HCT116 (cell line): ENCODE measurements around the gene NIPA2. TPM values are rescaled to one million over a fixed set of nuclear protein-coding genes. Genes with fewer than 3 reads are reported as not detected.

ENCODE experiments used
- ATAC-seq: fragments of 200-7000 bp; cut with Tn5 transposase; 2 replicates; pipeline ENCODE4 v1.9.1; 2020; ENCODE audit warnings: mild to moderate bottlenecking, moderate library complexity
- BruUV-seq: library from RNA; stranded (reverse); fragments of 400-500 nt; replicated peaks from 2 replicates; lab custom pipeline; 2021; lab: Mats Ljungman, UMichigan
- CTCF ChIA-PET: fragments of 300-600 bp; sonication (Branson Sonifier 250); formaldehyde crosslinking; loops from one replicate; lab custom pipeline; 2021; ENCODE audit warnings: antibody characterized with exemption; lab: Charles Lee
- POLR2A ChIA-PET: fragments of 300-600, 350-600 bp; sonication (Branson Sonifier 250); formaldehyde crosslinking; loops from one replicate; lab custom pipeline; 2021; ENCODE audit warnings: antibody characterized with exemption; lab: Charles Lee
- RAD21 ChIA-PET, 2 experiments: fragments of 300-600 bp; sonication (Branson Sonifier 250); formaldehyde crosslinking; loops; one replicate each; lab custom pipeline; 2023; ENCODE audit warnings: low total read pairs in 2 of 2; ENCODE audit not compliant: uncharacterized antibody in 2 of 2, unreplicated experiment in 2 of 2, low non-redundant PET in 1 of 2; lab: Charles Lee
- DNase-seq: peaks from one replicate; pipeline ENCODE4 v3.0.0-alpha.2; 2010; ENCODE audit warnings: low read depth, low spot score
- H2AFZ ChIP-seq: fragments of 200-600 bp; shearing (Covaris generic), sonication (generic); 2 replicates; pipeline ENCODE4 v1.6.1; 2017; ENCODE audit warnings: low read depth, mixed run types, mixed read lengths, antibody characterized with exemption, low read length; ENCODE audit not compliant: poor library complexity, severe bottlenecking
- H3K27ac ChIP-seq: 2 replicates; pipeline ENCODE4 v1.5.1; 2012; ENCODE audit warnings: low read depth, low read length
- H3K27me3 ChIP-seq: fragments of 200-600 bp; sonication (generic); 2 replicates; pipeline ENCODE4 v1.6.1; 2016; ENCODE audit warnings: mixed run types, low read length, mixed read lengths; ENCODE audit not compliant: insufficient read depth
- H3K36me3 ChIP-seq, 2 experiments: fragments of 200-500 bp in 1 of 2; fragments of 200-600 bp in 1 of 2; sonication (Bioruptor generic) in 1 of 2; sonication (generic) in 1 of 2; 2 replicates each; pipeline versions ENCODE4 v1.5.1 to v1.6.1; 2014 to 2016; ENCODE audit warnings: low read length in 2 of 2, inconsistent platforms in 1 of 2, mixed read lengths in 1 of 2, mixed run types in 1 of 2; ENCODE audit not compliant: insufficient read depth in 2 of 2, control insufficient read depth in 1 of 2
- H3K4me1 ChIP-seq, 2 experiments: fragments of 200-600 bp in 1 of 2; sonication (generic) in 1 of 2; 2 replicates each; pipeline versions ENCODE4 v1.5.1 to v1.6.1; 2012 to 2017; ENCODE audit warnings: low read length in 2 of 2, inconsistent platforms in 1 of 2, mild to moderate bottlenecking in 1 of 2, mixed read lengths in 1 of 2, mixed run types in 1 of 2, moderate library complexity in 1 of 2; ENCODE audit not compliant: insufficient read depth in 2 of 2, control insufficient read depth in 1 of 2
- H3K4me2 ChIP-seq: fragments of 200-600 bp; sonication (generic); 2 replicates; pipeline ENCODE4 v1.6.1; 2017; ENCODE audit warnings: mixed run types, low read length, mixed read lengths
- H3K4me3 ChIP-seq, 2 experiments: fragments of 200-600 bp in 1 of 2; sonication (generic) in 1 of 2; replicated peaks in 1 of 2; 2 replicates each; pipeline ENCODE4 v1.5.1; 2011 to 2016; ENCODE audit warnings: low read length in 2 of 2, control low read depth in 1 of 2, low read depth in 1 of 2, mild to moderate bottlenecking in 1 of 2, mixed read lengths in 1 of 2, mixed run types in 1 of 2
- H3K79me2 ChIP-seq: fragments of 200-600 bp; sonication (generic); 2 replicates; pipeline ENCODE4 v1.6.1; 2017; ENCODE audit warnings: mild to moderate bottlenecking, mixed run types, low read length, moderate library complexity, mixed read lengths; ENCODE audit not compliant: insufficient read depth
- H3K9ac ChIP-seq: fragments of 200-600 bp; sonication (generic); 2 replicates; pipeline ENCODE4 v1.6.1; 2016; ENCODE audit warnings: low read length, mixed read lengths
- H3K9me2 ChIP-seq: fragments of 200-600 bp; sonication (generic), shearing (Covaris generic); 2 replicates; pipeline ENCODE4 v1.6.1; 2017; ENCODE audit warnings: mixed run types, mild to moderate bottlenecking, moderate library complexity; ENCODE audit not compliant: insufficient read depth
- H3K9me3 ChIP-seq, 2 experiments: fragments of 200-500 bp in 1 of 2; fragments of 200-600 bp in 1 of 2; sonication (Bioruptor generic) in 1 of 2; sonication (generic) in 1 of 2; 2 replicates each; pipeline ENCODE4 v1.6.1; 2014 to 2017; ENCODE audit warnings: low read length in 2 of 2, mixed read lengths in 2 of 2, inconsistent platforms in 1 of 2, low read depth in 1 of 2, mild to moderate bottlenecking in 1 of 2, mixed run types in 1 of 2, moderate library complexity in 1 of 2; ENCODE audit not compliant: control insufficient read depth in 1 of 2, insufficient read depth in 1 of 2
- H4K20me1 ChIP-seq: fragments of 200-600 bp; sonication (generic), shearing (Covaris generic); 2 replicates; pipeline ENCODE4 v1.6.1; 2017; ENCODE audit warnings: mixed run types, mild to moderate bottlenecking, moderate library complexity; ENCODE audit not compliant: insufficient read depth
- CBX3 ChIP-seq: IDR thresholded peaks from 2 replicates; pipeline ENCODE4 v1.6.1; 2012; ENCODE audit warnings: low read depth
- CEBPB ChIP-seq: IDR thresholded peaks from 2 replicates; pipeline ENCODE4 v1.6.1; 2012; ENCODE audit warnings: low read depth
- EGR1 ChIP-seq: IDR thresholded peaks from 2 replicates; pipeline ENCODE4 v1.6.1; 2012; ENCODE audit warnings: low read depth
- ELF1 ChIP-seq: IDR thresholded peaks from 2 replicates; pipeline ENCODE4 v1.6.1; 2012; ENCODE audit warnings: low read depth, borderline replicate concordance
- EZH2 ChIP-seq: fragments of 200-600 bp; sonication (generic); IDR thresholded peaks from 2 replicates; pipeline ENCODE4 v1.6.1; 2017; ENCODE audit warnings: antibody characterized with exemption, mixed run types
- EZH2phosphoT487 ChIP-seq: fragments of 200-600 bp; IDR thresholded peaks from 2 replicates; pipeline ENCODE4 v1.6.1; 2018; ENCODE audit warnings: antibody characterized with exemption, borderline replicate concordance
- FOSL1 ChIP-seq: IDR thresholded peaks from 2 replicates; pipeline ENCODE4 v1.6.1; 2012; ENCODE audit warnings: low read depth
- SP1 ChIP-seq: IDR thresholded peaks from 2 replicates; pipeline ENCODE4 v1.6.1; 2012; ENCODE audit warnings: low read depth
- ZNF274 ChIP-seq: fragments of 200-500 bp; sonication (Bioruptor generic); IDR thresholded peaks from 2 replicates; pipeline ENCODE4 v1.6.1; 2014; ENCODE audit warnings: mild to moderate bottlenecking, low read depth, low read length, inconsistent platforms
- intact Hi-C: fragments of 100-400 bp; cut with micrococcal nuclease; formaldehyde crosslinking; loops from 2 replicates; pipeline ENCODE4 v1.10.0; 2022
- total RNA-seq: library from RNA; stranded (reverse); gene quantifications from one replicate; pipeline ENCODE4 v1.2.1, GENCODE V29; 2021; ENCODE audit not compliant: unreplicated experiment
- TF ChIP-seq, protein P1 (sequence below): IDR thresholded peaks from 2 replicates; pipeline ENCODE4 v1.6.1; 2012; ENCODE audit warnings: low read depth
- TF ChIP-seq, protein P2 (sequence below), 3 experiments: fragments of 200-600 bp in 1 of 3; sonication (generic) in 1 of 3; IDR thresholded peaks in 2 of 3; conservative IDR thresholded peaks in 1 of 3; 2 replicates each; pipeline ENCODE4 v1.5.1; 2012 to 2017; ENCODE audit warnings: low read depth in 2 of 3, low read length in 2 of 3, antibody characterized with exemption in 1 of 3, borderline replicate concordance in 1 of 3, control low read depth in 1 of 3, mild to moderate bottlenecking in 1 of 3, mixed read lengths in 1 of 3, mixed run types in 1 of 3, moderate library complexity in 1 of 3; ENCODE audit not compliant: insufficient read depth in 1 of 3

NIPA2 gene
- total RNA-seq, 1 experiment from 2014 or later, result 54.4 TPM

DNA sequence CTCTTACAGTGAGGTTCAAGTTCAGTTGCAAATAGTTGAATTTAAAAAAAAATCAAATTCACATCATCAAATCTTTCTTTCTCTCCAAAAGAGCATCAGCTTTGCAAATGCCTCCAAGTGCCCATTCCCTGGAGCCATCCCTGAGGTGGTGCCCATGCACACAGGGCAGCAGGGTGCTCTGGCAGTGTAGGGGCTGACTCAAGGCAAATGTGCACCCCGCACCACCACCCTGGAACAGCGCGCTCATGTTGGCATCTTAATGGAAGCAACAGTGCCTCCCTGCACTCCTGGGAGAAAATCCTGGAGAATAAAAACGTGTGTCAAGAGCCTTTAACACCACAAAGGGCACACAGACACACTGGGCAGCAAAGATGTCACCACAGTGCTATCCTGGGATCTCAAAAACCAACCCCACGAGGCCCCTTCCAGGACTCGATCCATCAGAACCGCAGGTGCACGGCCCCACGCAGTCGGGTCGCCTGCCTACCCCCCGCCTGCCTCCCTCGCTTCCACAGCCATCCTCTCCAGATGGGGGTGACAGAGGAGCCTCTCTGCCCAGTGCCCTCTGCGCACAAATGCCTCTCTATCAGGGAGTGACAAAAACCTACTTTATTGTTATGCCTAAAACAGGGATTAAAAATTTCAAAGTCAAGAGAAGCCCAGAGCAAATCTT is 50.8 kb downstream of the NIPA2 start:
- peaks cover 0 to 4% of the 10 kb centered on the region in 2 experiments; a peak in 1 of 4 replicates for H3K4me1 ChIP-seq
- H3K9me2 ChIP-seq, result no peaks in the 10 kb centered on the region
- ATAC-seq (no peak), DNase-seq (no peak)
- peaks cover 11 to 16% of the 10 kb centered on the region in 2 experiments for H3K36me3 ChIP-seq
- H3K79me2 ChIP-seq, result no peaks in the 10 kb centered on the region
- H3K9me3 ChIP-seq, result no peaks in the 10 kb centered on the region
- H3K27ac ChIP-seq, result no peak overlapping the region
- H3K9ac ChIP-seq, result no peak overlapping the region
- H2AFZ ChIP-seq, result no peak overlapping the region
- CTCF ChIA-PET, result no interaction called here
- no peaks in the 10 kb centered on the region for H3K27me3 ChIP-seq
- no peaks in the 10 kb centered on the region for H4K20me1 ChIP-seq
- TF ChIP-seq SP1 (no peak), FOSL1 (no peak), EGR1 (no peak), ZNF274 (no peak), EZH2phosphoT487 (no peak), EZH2 (no peak), ELF1 (no peak), CEBPB (no peak), CBX3 (no peak)
- TF ChIP-seq, protein P1, sequence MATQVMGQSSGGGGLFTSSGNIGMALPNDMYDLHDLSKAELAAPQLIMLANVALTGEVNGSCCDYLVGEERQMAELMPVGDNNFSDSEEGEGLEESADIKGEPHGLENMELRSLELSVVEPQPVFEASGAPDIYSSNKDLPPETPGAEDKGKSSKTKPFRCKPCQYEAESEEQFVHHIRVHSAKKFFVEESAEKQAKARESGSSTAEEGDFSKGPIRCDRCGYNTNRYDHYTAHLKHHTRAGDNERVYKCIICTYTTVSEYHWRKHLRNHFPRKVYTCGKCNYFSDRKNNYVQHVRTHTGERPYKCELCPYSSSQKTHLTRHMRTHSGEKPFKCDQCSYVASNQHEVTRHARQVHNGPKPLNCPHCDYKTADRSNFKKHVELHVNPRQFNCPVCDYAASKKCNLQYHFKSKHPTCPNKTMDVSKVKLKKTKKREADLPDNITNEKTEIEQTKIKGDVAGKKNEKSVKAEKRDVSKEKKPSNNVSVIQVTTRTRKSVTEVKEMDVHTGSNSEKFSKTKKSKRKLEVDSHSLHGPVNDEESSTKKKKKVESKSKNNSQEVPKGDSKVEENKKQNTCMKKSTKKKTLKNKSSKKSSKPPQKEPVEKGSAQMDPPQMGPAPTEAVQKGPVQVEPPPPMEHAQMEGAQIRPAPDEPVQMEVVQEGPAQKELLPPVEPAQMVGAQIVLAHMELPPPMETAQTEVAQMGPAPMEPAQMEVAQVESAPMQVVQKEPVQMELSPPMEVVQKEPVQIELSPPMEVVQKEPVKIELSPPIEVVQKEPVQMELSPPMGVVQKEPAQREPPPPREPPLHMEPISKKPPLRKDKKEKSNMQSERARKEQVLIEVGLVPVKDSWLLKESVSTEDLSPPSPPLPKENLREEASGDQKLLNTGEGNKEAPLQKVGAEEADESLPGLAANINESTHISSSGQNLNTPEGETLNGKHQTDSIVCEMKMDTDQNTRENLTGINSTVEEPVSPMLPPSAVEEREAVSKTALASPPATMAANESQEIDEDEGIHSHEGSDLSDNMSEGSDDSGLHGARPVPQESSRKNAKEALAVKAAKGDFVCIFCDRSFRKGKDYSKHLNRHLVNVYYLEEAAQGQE, result no peak
- TF ChIP-seq, protein P2, sequence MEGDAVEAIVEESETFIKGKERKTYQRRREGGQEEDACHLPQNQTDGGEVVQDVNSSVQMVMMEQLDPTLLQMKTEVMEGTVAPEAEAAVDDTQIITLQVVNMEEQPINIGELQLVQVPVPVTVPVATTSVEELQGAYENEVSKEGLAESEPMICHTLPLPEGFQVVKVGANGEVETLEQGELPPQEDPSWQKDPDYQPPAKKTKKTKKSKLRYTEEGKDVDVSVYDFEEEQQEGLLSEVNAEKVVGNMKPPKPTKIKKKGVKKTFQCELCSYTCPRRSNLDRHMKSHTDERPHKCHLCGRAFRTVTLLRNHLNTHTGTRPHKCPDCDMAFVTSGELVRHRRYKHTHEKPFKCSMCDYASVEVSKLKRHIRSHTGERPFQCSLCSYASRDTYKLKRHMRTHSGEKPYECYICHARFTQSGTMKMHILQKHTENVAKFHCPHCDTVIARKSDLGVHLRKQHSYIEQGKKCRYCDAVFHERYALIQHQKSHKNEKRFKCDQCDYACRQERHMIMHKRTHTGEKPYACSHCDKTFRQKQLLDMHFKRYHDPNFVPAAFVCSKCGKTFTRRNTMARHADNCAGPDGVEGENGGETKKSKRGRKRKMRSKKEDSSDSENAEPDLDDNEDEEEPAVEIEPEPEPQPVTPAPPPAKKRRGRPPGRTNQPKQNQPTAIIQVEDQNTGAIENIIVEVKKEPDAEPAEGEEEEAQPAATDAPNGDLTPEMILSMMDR (IDR thresholded peaks at IDR 0.05 in 2 of 3, conservative IDR thresholded peaks at IDR 0.05 in 1 of 3; ENCODE audit: borderline replicate concordance in 1 of 3, insufficient read depth in 1 of 3, low read depth in 2 of 3, low read length in 2 of 3), result no peak
- TF ChIP-seq, all 23 proteins: peak for 0
- Histone ChIP-seq H3K4me2 (no peak overlapping the region), H3K4me3 (no peak overlapping the region)
- BruUV-seq, result no TSS peak
- intact Hi-C loops, result no loop called here
- POLR2A ChIA-PET, result no interaction called here
- RAD21 ChIA-PET, result no interaction called here
